ENCODE measurements around the gene ATP5MK.

DNA sequence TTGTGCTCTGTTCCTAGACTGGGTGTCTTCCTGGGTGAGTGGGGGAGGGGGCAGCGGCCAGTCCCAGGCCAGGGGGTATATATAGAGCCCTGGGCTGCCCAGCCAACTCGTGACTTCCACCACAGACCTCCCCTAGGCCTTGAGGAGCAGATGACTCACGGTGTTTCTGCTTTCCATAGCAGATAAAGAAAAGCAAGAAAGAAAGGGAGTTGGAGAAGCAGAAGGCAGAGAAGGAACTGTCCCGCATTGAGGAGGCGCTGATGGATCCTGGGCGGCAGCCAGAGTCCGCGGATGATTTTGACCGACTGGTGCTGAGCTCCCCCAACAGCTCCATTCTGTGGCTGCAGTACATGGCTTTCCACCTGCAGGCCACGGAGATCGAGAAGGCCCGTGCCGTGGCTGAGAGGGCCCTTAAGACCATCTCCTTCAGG is 45.8 kb upstream of the ATP5MK start:
- TF ChIP-seq EZH2 (IDR thresholded peaks at IDR 0.05; ENCODE audit: insufficient read depth, poor library complexity, severe bottlenecking): no peak
- TF ChIP-seq EZH2phosphoT487 (IDR thresholded peaks at IDR 0.05; ENCODE audit: insufficient read depth, low read depth): no peak
